Naive B cell (primary cell): ENCODE results near the gene PCGF5. TPM values are rescaled to one million over a fixed set of nuclear protein-coding genes. Genes with fewer than 3 reads are reported as not detected.
"Not testable (repeated sequence)": the region's sequence is repeated elsewhere in the genome, so short reads cannot be mapped to it uniquely, and the experiment has no call there.

ENCODE experiments used
- ATAC-seq, 2 donors: fragments of 150-1000 bp; cut with Tn5 transposase; 2 replicates each; pipeline ENCODE4 v1.10.0; 2021; ENCODE audit warnings: low read depth in 2 of 2, mild to moderate bottlenecking in 2 of 2, moderate library complexity in 2 of 2
- DNase-seq: peaks from one replicate; pipeline ENCODE4 v3.0.0; 2022
- H3K27ac Mint-ChIP-seq, 6 donors: one replicate each; pipeline ENCODE4 v1.8.0; 2020 to 2022; ENCODE audit warnings: mild to moderate bottlenecking in 6 of 6, mixed read lengths in 6 of 6, moderate library complexity in 5 of 6, inconsistent platforms in 2 of 6
- H3K27me3 Mint-ChIP-seq, 3 donors: one replicate each; pipeline ENCODE4 v1.8.0; 2021 to 2022; ENCODE audit warnings: mixed read lengths in 3 of 3, mild to moderate bottlenecking in 1 of 3
- H3K36me3 Mint-ChIP-seq, 2 donors: one replicate each; pipeline ENCODE4 v1.8.0; 2020 to 2022; ENCODE audit warnings: mixed read lengths in 2 of 2, inconsistent platforms in 1 of 2, mild to moderate bottlenecking in 1 of 2
- H3K4me1 Mint-ChIP-seq, 3 donors: one replicate each; pipeline ENCODE4 v1.8.0; 2020 to 2022; ENCODE audit warnings: mixed read lengths in 3 of 3, inconsistent platforms in 1 of 3, mild to moderate bottlenecking in 1 of 3, moderate library complexity in 1 of 3
- H3K4me3 Mint-ChIP-seq, 8 donors: one replicate each; pipeline ENCODE4 v1.8.0; 2020 to 2022; ENCODE audit warnings: mild to moderate bottlenecking in 8 of 8, mixed read lengths in 8 of 8, moderate library complexity in 8 of 8, inconsistent platforms in 2 of 8
- H3K9me3 Mint-ChIP-seq, 7 donors: one replicate each; pipeline ENCODE4 v1.8.0; 2020 to 2022; ENCODE audit warnings: mixed read lengths in 7 of 7, mild to moderate bottlenecking in 5 of 7, inconsistent platforms in 2 of 7, moderate library complexity in 1 of 7
- polyA plus RNA-seq, 6 donors: library from polyadenylated mRNA; unstranded; fragments of 300-500 nt; fragmentation: Illumina TruSeq; gene quantifications; one replicate each; pipeline ENCODE4 v1.2.3, GENCODE V29; 2021; ENCODE audit warnings: low read depth in 6 of 6

Gene PCGF5
- polyA plus RNA-seq: 100 to 1,000 TPM in 4 of 6 donors, 10 to 100 TPM in 2; 87.8 to 137 (median 112) TPM

GRCh38 chr10:91220194-91220953 lies at the start of gene PCGF5:
PCGF5 (plus strand) TSS chr10:91220663; CDS start chr10:91222872, 2,209 bp downstream.
- Mint-ChIP-seq H3K36me3 (no peaks in the 10 kb centered on the region), H3K4me3 (peak within 1 kb of the TSS; percentile 85 to 95 (median 91)), H3K27me3 (no peaks in the 10 kb centered on the region), H3K27ac (peak within 1 kb of the TSS; percentile 86 to 96 (median 91)), H3K4me1 (peaks cover 44 to 68% (median 53%) of the 10 kb centered on the region in 3 donors), H3K9me3 (no peaks in the 10 kb centered on the region)
- DNase-seq: peak; percentile 94
- peak; percentile 91 for ATAC-seq

GRCh38 chr10:91171485-91171884 lies 49.0 kb upstream of the PCGF5 start:
- Mint-ChIP-seq H3K36me3 (peaks cover 9 to 14% of the 10 kb centered on the region in 2 donors), H3K27ac (peak overlapping the region in 4 of 6 donors; percentile 0 to 34 (median 2)), H3K9me3 (peaks cover 2 to 20% (median 12%) of the 10 kb centered on the region in 7 donors), H3K4me3 (peak overlapping the region in 1 of 8 donors; percentile 10), H3K27me3 (no peaks in the 10 kb centered on the region), H3K4me1 (peaks cover 25 to 45% (median 38%) of the 10 kb centered on the region in 3 donors)
- no peak for ATAC-seq
- DNase-seq: no peak

- Mint-ChIP-seq H3K36me3 (peaks cover 11 to 14% of the 10 kb centered on the region in 2 donors), H3K27ac (peak overlapping the region in 3 of 6 donors; percentile 3 to 58 (median 12)), H3K9me3 (peaks cover 2 to 20% (median 13%) of the 10 kb centered on the region in 7 donors), H3K4me3 (no peak overlapping the region), H3K27me3 (no peaks in the 10 kb centered on the region), H3K4me1 (peaks cover 24 to 50% (median 39%) of the 10 kb centered on the region in 3 donors)
- peak in 1 of 2 donors; percentile 16 for ATAC-seq
- no peak for DNase-seq
These were observed 48.1 kb upstream of the PCGF5 start for GRCh38 chr10:91172348-91172747.

GRCh38 chr10:91185239-91185875 lies 35.1 kb upstream of the PCGF5 start:
- no peaks in the 10 kb centered on the region for H3K36me3 Mint-ChIP-seq
- H3K27ac Mint-ChIP-seq: peak overlapping the region in 1 of 6 donors; percentile 27
- ATAC-seq: no peak
- H3K4me3 Mint-ChIP-seq: no peak overlapping the region
- H3K4me1 Mint-ChIP-seq: peaks cover 67 to 85% (median 79%) of the 10 kb centered on the region in 3 donors
- H3K9me3 Mint-ChIP-seq: no peaks in the 10 kb centered on the region
- H3K27me3 Mint-ChIP-seq: no peaks in the 10 kb centered on the region
- DNase-seq: no peak

- H3K4me1 Mint-ChIP-seq: peaks cover 66 to 81% (median 79%) of the 10 kb centered on the region in 3 donors
- H3K9me3 Mint-ChIP-seq: no peaks in the 10 kb centered on the region
- no peaks in the 10 kb centered on the region for H3K27me3 Mint-ChIP-seq
- no peaks in the 10 kb centered on the region for H3K36me3 Mint-ChIP-seq
- DNase-seq (no peak), ATAC-seq (no peak)
- no peak overlapping the region for H3K4me3 Mint-ChIP-seq
- no peak overlapping the region for H3K27ac Mint-ChIP-seq
These were observed 33.3 kb upstream of the PCGF5 start for GRCh38 chr10:91187156-91187555.

GRCh38 chr10:91188010-91188409 lies 32.5 kb upstream of the PCGF5 start:
- H3K4me1 Mint-ChIP-seq: peaks cover 64 to 80% (median 79%) of the 10 kb centered on the region in 3 donors
- not testable (repeated sequence) for H3K4me3 Mint-ChIP-seq, H3K36me3 Mint-ChIP-seq, H3K27ac Mint-ChIP-seq, H3K9me3 Mint-ChIP-seq, ATAC-seq, DNase-seq, H3K27me3 Mint-ChIP-seq

- no peaks in the 10 kb centered on the region for H3K27me3 Mint-ChIP-seq
- peaks cover 0 to 4% (median 0%) of the 10 kb centered on the region in 7 donors for H3K9me3 Mint-ChIP-seq
- no peak for DNase-seq
- peak overlapping the region in 5 of 6 donors; percentile 13 to 93 (median 67) for H3K27ac Mint-ChIP-seq
- ATAC-seq: no peak
- H3K4me3 Mint-ChIP-seq: peak overlapping the region in 1 of 8 donors; percentile 0
- peaks cover 0 to 5% of the 10 kb centered on the region in 2 donors for H3K36me3 Mint-ChIP-seq
- peaks cover 64 to 79% (median 77%) of the 10 kb centered on the region in 3 donors for H3K4me1 Mint-ChIP-seq
These were observed 31.6 kb upstream of the PCGF5 start for GRCh38 chr10:91188889-91189288.

GRCh38 chr10:91190388-91190870 lies 30.0 kb upstream of the PCGF5 start:
- Mint-ChIP-seq H3K27ac (peak overlapping the region; percentile 82 to 96 (median 90)), H3K4me1 (peaks cover 66 to 80% (median 74%) of the 10 kb centered on the region in 3 donors), H3K36me3 (peaks cover 0 to 6% of the 10 kb centered on the region in 2 donors), H3K4me3 (peak overlapping the region; percentile 16 to 87 (median 66)), H3K27me3 (no peaks in the 10 kb centered on the region), H3K9me3 (peaks cover 0 to 4% (median 0%) of the 10 kb centered on the region in 7 donors)
- ATAC-seq (peak; percentile 64 to 67), DNase-seq (no peak)

GRCh38 chr10:91190876-91191583 lies 29.4 kb upstream of the PCGF5 start:
- no peak for ATAC-seq
- Mint-ChIP-seq H3K9me3 (peaks cover 0 to 4% (median 0%) of the 10 kb centered on the region in 7 donors), H3K4me1 (peaks cover 60 to 76% (median 68%) of the 10 kb centered on the region in 3 donors), H3K27me3 (no peaks in the 10 kb centered on the region), H3K36me3 (peaks cover 0 to 6% of the 10 kb centered on the region in 2 donors), H3K4me3 (peak overlapping the region; percentile 16 to 87 (median 66)), H3K27ac (peak overlapping the region in 5 of 6 donors; percentile 82 to 96 (median 87))
- DNase-seq: no peak

GRCh38 chr10:91191584-91191919 lies 28.9 kb upstream of the PCGF5 start:
- ATAC-seq (no peak), DNase-seq (no peak)
- H3K27ac Mint-ChIP-seq: peak overlapping the region in 1 of 6 donors; percentile 8
- H3K27me3 Mint-ChIP-seq: no peaks in the 10 kb centered on the region
- H3K9me3 Mint-ChIP-seq: peaks cover 0 to 4% (median 0%) of the 10 kb centered on the region in 7 donors
- H3K36me3 Mint-ChIP-seq: peaks cover 0 to 6% of the 10 kb centered on the region in 2 donors
- H3K4me1 Mint-ChIP-seq: peaks cover 57 to 78% (median 68%) of the 10 kb centered on the region in 3 donors
- peak overlapping the region in 4 of 8 donors; percentile 7 to 63 (median 30) for H3K4me3 Mint-ChIP-seq

- ATAC-seq: no peak
- Mint-ChIP-seq H3K9me3 (peaks cover 0 to 4% (median 0%) of the 10 kb centered on the region in 7 donors), H3K4me3 (peak overlapping the region in 1 of 8 donors; percentile 2), H3K36me3 (peaks cover 4 to 13% of the 10 kb centered on the region in 2 donors), H3K27me3 (no peaks in the 10 kb centered on the region), H3K4me1 (peaks cover 58 to 89% (median 71%) of the 10 kb centered on the region in 3 donors), H3K27ac (peak overlapping the region in 4 of 6 donors; percentile 6 to 76 (median 26))
- DNase-seq: no peak
These were observed 25.8 kb upstream of the PCGF5 start for GRCh38 chr10:91194497-91195179.

GRCh38 chr10:91196268-91197048 lies 24.0 kb upstream of the PCGF5 start:
- Mint-ChIP-seq H3K36me3 (peaks cover 4 to 13% of the 10 kb centered on the region in 2 donors), H3K4me1 (peaks cover 60 to 89% (median 73%) of the 10 kb centered on the region in 3 donors), H3K27me3 (no peaks in the 10 kb centered on the region), H3K9me3 (peaks cover 0 to 4% (median 0%) of the 10 kb centered on the region in 7 donors), H3K4me3 (no peak overlapping the region), H3K27ac (peak overlapping the region; percentile 23 to 81 (median 60))
- DNase-seq (no peak), ATAC-seq (no peak)
